ENCODE data around the gene CRABP2.

Gene CRABP2

DNA sequence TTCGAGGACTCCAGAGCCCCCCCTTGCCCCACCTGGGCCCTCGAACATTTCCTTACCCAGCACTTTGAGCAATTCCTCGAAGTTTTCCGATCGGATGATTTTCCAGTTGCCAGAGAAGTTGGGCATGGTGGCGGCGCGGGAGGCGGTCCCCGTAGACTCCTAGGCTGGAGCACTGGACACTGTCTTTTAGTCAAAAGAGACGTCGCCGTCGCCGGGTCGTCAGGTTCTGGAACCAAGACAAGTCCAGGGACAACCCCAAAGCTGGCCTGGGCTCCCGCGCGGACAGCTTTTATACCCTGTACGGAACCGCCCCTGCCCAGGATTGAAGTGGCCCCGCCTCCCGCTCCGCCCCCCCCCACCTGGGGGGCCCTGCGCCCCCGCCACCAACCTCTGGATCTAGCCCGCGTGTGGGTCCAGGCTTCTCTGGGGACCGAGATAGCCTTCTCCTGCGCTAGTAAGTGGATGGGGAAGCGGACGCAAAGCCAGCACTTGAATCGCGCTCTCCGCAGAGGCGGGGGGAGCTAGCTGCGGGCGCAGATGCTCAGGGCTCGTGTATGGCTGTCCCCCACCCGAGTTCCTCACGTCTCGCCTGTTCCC lies at the start of gene CRABP2:
CRABP2 (minus strand) TSS at position 263 of the 597 bp plus-strand sequence; CDS start at position 126, 137 bp downstream.
- no peak for DNase-seq (ENCODE audit: low spot score)

DNA sequence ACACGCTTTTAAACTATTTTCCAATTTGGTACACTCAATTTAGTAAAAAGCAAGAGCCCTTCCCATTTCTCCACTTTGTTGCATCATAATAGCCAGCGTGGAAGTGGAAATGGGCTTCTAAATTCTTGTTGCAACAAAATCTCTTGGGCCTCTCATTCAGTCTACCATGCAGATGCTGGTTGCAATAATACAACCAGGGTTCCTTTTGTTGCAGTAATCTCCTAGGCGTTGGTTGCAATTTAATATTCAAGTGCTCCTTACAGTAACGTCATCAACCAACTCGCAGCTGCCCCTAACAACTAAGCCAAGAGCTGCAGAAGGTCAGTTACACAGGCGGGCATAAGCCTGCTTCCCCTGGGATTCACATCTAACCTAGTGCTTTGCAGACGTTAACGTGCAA lies 48.8 kb upstream of the CRABP2 start:
- DNase-seq (ENCODE audit: low spot score), result no peak

DNA sequence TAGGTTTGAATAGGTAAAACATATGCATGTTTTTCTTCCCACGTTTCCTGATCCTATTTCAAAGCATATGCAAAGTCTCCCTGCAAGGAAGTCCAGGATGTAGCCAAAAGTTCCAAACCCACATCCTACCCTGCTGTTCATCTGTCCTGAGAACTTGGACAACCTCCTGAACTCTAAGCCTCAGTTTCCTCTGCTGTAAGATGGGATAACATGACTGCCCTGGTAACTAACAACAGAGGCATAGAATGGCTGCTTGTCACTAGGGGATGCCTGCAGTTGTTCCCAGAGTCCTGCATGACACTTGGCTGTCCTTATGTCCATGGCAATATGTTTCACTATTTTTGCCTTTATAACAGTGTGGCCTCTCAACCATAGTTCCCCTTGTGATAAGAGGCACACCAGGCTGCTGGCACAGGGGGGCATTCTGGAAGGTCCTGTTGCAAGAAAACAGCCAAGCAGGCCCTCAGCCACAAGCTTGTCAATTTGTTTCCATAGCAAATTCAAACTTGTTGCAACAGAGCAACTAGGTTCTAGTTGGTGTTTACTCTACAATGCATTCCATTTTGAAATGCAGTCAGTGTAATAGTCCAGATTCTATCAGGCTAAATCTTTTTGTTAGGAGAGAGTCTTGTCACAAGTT lies 47.6 kb upstream of the CRABP2 start:
- no peak for DNase-seq (ENCODE audit: low spot score)

DNA sequence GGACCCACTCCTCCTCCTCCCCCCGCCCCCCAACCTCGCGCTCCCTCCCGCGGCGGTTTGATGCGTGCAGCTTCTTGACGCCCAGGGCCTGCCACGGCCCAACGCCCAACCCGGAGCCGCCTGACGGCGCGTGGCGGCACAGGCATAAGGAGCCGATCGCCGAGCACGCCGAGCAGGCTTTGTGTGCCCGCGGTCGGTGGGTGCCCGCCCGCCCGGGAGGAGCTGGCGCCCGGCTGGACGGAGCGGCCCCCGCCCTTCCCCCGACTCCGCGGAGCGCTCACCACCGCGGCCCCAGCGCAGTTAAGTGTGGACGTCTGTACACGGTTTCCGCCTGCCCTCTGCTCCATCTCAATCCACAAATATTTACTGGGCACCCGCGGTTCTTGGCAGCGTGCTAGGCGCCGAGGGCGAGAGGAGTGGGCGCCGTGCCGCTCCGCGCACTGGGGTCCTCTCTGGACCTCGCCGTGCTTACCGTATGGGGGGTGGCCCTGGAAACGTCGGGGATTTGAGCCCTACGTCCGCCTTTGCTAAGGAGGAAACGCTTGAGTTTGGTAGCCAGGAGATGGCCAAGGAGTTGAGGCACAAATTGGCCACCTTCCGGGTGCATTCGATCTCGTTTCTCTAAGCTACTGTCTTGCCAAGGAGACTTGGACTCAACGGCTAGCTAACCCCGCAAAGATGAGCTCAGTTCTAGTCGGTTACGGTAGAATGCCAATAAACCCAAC lies 46.5 kb upstream of the CRABP2 start:
- peak; percentile 98 for DNase-seq (ENCODE audit: low spot score)

DNA sequence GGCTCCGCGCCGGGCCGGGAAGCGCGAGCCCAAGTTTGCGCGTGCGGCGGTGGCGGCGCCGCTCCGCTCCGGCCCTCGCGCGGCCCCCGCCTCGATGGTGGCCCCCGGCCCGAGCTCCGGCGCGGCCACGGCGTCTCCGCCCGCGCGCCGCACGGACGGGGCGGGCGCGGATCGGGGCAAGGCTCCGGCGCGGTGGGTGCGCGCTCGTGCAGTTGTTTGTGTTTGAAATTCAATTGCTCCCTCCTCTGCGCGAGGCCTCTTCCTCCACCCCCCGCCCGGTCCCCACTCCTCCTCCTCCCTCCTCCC lies 46.0 kb upstream of the CRABP2 start, which contains the start of gene HDGF:
HDGF (minus strand) TSS at position 225 of the 306 bp plus-strand sequence. CDS start 246 bp downstream, outside the sequence.
- no peak for DNase-seq (ENCODE audit: low spot score)

DNA sequence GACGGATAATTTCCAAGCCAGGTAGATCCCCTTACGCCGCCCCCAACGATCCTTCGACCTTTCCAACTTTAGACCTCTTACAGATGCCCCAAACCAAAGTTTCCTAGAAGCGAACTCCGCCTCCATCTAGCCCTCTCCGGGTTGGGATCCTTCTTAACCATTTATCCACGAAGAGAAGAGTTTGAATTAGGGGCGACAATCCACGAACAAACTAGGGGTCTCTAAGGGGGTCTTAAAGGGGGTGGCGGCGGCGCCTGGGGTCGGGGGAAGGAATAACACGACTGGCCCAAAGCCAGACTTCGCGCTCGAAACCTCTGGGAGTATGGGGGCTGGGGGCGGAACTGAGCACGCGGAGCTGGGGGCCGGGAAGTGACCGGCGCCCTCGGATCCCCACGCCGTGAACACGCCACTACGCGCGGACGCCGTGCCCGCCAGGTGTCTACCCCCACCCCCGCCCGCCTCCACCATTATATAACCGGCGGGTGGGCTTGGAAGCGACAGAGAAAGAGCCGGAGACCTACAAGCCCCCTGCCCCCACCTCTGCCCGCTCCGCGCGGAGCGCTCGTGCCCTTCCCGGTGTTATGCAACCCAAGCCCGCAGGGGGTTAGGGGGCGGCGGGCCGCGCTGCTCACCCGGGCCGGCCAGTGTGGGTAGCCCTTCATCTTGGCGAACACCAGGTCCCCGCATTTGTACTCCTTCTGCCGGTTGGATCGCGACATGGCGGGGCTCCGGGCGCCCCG lies 45.5 kb upstream of the CRABP2 start:
- peak; percentile 51 for DNase-seq (ENCODE audit: low spot score)

DNA sequence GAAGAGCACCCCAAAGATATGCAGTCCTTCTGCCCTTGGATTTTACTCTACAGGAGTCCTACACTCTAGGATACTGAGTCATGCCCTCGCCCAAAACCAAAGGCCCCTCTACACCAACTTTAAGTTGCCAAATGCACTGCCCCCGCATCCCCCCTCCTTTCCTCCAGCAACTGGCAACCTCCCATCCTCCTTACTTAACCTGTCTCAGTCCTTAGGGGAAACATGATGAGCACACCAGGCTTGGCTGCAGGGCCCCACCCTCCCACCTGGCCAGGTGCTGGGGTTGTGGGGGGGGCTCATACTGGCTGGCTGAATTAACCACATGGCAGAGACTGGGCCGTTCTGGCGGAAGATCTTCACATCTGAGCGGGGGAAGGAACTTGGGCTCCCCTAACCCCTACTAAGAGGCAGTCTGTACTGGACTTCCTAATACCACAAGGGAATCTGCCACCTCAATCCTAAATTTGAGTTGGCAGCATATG lies 44.8 kb upstream of the CRABP2 start:
- DNase-seq (ENCODE audit: low spot score), result no peak

DNA sequence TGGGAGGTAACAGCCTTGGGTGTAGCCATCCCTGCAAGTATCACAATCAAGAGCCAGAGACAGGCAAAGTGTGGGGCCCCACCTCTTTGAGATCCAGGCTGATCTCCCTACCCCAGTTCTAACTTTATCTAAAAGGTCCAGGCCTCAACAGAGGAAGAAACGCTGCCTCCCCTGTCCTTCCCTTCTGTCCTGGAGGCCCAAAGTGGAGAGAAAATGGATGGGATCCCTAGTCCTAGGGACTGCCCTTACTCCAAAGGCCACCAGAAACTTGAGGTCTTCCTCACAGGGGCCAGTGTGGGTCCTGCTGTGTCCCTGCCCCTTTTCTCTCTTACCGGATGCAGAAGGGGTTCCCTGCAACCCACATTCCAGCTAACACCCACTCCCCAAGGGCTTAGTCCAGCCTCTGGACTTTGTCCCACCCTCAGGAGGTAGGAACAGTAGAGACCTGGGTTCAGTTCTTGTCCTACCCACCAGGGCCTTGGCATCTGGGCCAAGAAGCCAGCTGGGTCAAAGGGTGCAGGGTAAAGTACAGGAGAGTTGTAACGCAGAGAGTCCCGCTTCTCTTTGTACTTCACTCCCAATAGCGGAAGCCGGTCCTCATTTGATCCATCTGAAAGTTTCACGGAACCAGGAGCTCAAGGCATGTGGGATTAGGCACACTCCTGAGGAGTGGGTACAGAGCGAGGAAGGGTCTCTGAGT lies 44.2 kb upstream of the CRABP2 start:
- no peak for DNase-seq (ENCODE audit: low spot score)

DNA sequence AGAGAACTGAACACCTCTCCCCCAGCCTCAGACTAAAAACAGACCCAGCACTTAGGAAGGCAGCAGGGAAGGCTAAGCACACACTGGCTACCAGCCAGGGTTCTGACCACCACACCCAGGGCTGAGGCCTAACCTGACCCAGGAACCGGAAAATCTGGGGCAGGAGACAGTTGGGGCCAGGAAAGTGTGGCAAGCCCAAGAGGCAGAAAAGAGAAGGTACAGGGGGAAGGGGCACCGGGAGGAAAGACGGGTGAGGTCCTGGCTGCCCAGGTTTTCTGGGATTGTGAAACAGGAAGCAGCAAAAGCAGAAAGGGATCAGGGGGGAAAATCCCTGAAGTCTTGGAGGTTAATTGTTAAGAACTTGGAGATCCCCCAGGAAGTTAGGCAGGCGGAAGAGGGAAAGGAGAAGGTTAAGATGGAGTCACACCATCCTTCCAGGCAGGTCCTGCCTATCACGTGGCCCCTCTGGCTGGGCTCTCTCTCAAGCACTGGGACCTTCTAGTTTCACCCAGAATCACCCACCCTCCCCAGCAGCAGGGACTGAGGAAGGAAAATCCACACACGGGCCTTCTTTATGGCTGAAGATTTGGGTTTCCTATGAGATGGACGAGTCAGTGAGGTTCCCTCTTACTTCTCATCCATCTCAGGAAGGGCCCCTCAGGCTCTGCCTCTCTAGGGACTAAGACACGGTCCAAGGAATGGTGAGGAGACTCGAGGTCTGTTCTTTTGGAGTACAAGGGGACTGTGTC lies 43.5 kb upstream of the CRABP2 start:
- peak; percentile 52 for DNase-seq (ENCODE audit: low spot score)

DNA sequence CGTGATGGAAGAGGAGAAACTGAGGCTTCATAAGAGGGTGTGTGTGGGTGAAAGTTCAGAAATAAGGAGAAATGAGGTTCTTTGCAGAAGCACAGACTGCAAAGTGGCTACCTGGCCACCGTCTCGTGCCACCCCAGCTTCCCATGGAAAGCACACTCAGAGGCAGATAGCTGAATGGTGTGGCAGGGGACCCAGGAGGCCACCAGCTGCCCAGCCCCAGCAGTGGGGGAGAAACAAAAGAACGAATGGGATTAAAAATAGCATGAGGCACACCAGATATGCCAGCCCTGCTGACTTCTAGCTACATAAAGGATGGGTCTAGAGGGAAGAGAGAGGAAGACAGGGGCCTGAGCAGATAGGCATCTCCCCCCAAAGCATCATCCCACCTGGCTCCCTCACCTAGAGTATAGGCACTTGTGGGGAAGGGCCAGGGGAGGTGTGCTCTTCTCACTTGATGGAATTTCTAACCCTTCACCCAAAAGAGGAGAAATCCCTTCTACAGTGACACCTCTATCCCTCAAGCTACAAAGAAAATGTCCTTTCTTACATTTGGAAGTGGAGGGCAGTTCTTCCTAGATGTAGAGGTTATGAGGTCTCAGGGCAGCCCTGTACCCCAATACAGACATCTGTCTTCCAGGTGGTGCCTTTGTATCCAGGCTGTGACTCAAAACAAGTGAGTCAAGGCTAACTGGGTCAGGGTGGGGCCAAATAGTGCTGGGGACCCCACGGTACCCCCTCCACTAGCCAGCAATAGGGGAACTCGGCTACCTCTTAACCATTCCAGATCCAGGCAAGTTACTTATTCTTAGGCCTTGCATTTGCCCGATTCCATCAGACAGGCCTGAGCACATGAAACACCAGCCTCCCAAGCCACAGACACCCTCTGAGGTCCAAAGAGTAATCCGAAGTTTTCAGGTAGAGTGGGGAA lies 42.6 kb upstream of the CRABP2 start:
- no peak for DNase-seq (ENCODE audit: low spot score)

DNA sequence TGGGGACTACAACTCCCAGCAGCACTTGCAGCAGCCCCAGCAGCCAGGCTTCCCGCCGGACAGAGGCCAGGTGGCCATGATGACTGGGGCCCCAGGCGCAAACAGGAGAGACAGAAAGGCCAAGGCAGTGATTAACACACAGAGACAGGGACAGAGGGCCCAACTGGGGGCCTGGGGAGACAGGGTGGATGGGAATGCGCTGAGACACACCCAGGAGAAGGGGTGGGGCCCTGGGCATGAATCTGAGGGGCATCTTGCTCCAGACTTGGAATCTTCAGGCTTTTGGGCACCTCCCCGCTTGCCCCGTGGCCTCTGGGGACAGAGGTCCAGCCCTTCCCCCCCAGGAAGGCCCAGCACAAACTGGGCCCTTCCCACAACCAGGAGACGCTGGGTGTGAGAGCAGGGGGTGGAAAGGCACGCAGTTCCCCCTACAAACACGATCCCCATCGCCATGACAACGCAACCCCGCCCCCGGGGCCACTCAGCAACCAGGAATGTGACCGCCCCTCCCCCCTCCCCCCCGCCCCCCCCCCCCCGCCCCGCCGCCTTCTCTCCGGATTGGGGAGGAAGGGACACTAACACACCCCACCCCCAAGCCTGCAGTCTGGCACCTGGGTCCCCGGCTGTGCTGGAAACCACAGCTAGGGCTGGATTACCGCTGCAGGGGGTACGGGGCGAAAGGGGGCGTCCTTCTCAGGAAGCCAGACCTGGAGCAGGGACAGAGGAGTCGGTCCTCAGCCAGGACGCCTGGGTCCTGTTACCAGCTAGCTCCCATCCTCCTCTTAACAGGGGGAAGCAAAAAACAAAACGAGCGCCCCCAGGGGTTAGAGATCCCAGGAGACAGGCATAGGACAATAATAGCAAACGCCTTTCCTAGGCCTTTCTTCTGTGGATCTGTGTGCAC lies 41.6 kb upstream of the CRABP2 start:
- peak; percentile 81 for DNase-seq (ENCODE audit: low spot score)

DNA sequence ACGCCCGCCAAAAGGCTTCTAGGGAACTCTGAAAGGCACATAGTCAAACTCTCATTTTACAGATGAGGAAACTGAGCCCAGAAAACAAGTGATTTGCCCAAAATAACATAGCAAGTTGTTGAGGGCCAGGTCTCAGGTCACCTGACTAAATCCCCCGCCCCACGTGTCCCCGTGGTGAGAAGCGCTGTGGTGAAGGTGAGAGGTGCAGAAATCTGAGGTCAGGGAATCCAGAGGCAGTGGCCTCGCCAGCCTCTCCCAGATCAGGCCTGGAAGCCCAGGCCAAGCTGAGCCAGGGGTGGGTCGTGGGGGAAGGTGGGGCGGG lies 41.0 kb upstream of the CRABP2 start:
- no peak for DNase-seq (ENCODE audit: low spot score)

DNA sequence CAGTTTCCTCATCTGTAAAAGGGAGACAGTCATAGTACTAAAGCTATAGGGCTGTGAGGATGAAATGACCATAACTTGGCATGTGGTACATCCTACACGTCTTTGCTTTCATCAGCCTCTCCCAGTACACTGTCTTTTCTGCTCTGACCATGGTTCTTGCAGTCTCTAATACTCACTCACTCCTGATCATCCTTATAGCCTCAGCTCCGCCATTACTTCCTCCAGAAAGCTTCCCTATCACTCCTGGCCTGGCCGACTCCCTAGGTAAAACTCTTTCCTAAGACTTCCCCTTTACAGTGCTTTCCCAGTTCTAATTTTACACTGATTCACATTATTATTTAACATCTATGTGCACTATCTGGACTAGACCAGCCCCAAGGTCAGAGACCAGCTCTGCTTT lies 40.5 kb upstream of the CRABP2 start:
- DNase-seq (ENCODE audit: low spot score), result no peak

DNA sequence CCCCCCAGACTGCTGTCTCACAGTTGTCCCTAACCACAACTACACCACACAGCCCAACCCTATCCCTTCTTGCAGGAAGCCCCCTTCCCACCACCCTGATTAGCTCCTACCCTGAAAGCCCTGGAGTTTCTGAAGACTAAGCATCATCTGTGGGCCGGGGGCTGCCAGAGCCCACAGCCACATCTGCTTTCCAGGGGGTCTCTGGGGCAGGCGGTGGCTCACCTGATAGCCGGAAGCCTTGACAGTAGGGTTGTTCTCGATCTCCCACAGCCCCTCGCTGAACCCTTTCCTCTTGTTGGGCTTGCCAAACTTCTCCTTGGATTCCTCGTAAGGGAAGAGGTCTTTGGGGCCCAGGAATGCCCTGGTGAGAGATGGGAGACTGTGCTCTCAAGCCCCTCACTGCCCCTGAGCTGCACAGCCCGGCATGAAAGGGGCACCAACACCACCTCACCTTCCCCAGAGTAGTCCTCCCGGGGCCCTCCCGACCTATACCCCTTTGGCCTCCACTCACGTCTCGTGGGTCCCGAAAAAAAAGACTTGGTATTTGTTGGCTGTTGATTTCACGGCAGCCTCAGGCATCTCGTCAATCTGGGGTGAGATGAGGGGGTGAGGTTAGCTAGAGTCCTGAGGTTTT lies 39.5 kb upstream of the CRABP2 start:
- DNase-seq (ENCODE audit: low spot score), result no peak

DNA sequence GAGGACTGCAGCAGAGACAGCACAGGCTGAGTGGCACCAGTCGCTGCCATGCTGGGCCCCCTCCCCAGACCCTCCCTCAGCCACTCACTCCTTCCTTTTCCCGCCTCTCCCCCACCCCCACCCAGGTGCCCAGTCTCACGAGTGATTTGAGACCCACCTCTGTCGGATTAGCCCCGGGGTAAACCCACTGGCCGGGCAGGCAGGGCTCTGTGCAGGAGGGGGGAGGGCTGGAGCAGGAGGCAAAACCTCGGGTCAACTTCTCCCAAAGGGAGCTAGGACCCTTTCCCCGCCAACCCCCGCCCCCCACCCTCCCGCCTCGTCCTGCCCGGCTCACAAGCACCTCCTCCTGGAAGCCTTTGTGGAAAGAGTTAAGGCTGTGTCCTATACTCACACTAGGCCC lies 39.0 kb upstream of the CRABP2 start:
- no peak for DNase-seq (ENCODE audit: low spot score)

DNA sequence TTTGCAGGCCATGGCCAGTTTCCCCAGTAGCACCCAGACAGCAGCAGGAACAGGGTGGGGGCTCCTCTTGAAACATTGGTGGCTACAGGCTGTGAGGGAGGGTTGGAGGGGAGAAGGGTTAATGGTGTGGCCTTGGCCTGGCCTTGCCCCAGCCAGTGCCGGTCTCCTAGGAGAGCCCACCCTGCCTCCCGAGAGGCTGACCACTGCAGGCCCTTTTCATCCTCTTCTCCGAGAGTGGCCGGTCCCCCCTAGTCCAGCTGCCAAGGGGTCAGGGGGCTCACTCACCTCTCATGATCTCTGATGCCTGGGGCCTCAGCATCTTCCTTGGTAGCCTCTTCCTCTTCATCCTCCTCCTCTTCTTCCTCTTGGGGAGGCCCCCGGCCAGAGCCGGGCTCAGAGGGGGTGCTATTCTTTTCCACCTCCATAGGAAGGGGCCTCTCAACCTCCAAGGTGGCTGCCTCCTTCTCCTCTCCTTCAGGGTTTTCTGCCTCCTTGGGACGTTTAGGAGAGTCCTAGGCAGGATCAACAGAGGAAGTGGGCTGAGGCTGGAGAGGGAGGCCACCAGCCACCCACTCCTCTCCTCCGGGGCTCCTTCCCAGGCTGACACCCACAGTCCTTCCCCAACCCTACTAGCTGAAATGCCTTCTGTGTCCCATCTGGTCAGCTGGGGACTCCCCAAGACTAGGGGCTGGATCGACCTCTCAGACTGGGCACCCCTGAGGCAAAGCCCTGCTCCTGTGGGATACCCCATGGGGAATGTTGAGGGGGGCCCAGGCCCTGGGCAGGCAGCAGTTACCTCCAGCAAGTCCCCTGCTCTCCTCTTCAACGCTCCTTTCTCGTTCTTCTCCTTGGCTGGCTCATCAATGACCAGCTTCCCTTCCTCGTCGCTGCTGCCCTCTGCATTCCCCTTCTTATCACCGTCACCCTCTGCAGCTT lies 38.3 kb upstream of the CRABP2 start:
- no peak for DNase-seq (ENCODE audit: low spot score)

DNA sequence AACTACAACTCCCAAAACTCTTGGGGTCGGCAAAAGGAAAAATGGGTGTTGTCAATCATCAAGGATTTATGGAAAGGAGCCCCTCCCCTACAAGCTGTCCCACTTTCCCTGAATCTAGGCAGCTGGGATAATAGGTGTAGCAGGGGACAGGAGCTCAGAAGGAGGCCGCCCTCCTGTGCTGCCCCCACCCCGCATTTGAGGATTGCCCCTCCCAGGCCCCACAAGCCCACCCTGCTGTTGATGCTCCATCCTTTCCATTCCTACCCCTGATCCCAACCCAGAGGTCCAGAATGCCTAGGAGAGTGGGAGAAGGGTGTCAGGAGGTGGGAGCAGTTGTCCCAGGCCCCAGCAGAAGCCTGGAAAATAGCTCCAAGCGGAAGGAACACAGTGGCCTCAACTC lies 37.4 kb upstream of the CRABP2 start:
- DNase-seq (ENCODE audit: low spot score), result no peak

DNA sequence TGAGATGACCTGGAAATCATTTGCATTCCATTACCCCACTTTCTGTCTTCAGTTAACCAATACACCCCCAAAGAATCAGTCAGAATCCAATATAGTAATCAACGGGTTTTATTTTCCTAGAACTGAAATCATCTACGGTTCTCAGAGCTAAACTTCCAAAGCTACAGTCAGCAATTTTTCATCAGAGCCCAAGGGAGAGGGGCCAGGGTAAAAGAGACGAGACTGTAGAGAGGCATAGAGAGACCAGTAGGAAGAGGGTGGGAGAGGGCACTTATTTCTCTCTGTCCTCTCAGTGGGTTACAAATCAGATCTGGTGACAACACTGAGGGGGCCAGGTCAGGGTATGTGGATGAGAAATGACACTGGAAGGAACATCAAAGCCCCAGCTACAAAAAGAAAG lies 36.6 kb upstream of the CRABP2 start:
- DNase-seq (ENCODE audit: low spot score), result no peak
